Pancreas (tissue), 10 donors: ENCODE data around the gene DLG1. TPM values are rescaled to one million over a fixed set of nuclear protein-coding genes. Genes with fewer than 3 reads are reported as not detected.

Experiments used
- ATAC-seq, 4 donors: fragments of 200-7000 bp; cut with Tn5 transposase; one replicate each; pipeline versions ENCODE4 v1.8.0 to v1.9.1; 2020; ENCODE audit warnings: mild to moderate bottlenecking in 4 of 4, moderate library complexity in 4 of 4
- DNase-seq, 6 donors: peaks; one replicate each; pipeline ENCODE4 v3.0.0-alpha.2; 2020
- FAIRE-seq: peaks from 2 replicates; lab custom pipeline; 2012; peaks lifted over from hg19 to GRCh38; lab: Jason Lieb, UNC
- H3K27ac ChIP-seq, 4 donors: fragments of 200-600 bp; sonication (generic); 1 replicate in 3 of 4; 2 replicates in 1 of 4; pipeline versions ENCODE4 v1.5.0 to v1.8.0; 2020
- H3K27me3 ChIP-seq, 4 donors: fragments of 200-600 bp; one replicate each; pipeline ENCODE4 v1.8.0; 2021
- H3K36me3 ChIP-seq, 3 donors: fragments of 200-600 bp; sonication (generic) in 1 of 3; one replicate each; pipeline versions ENCODE4 v1.5.0 to v1.8.0; 2020 to 2021
- H3K4me1 ChIP-seq, 3 donors: fragments of 200-600 bp; one replicate each; pipeline ENCODE4 v1.8.0; 2021
- H3K4me3 ChIP-seq, 4 donors: fragments of 200-600 bp; sonication (generic) in 2 of 4; one replicate each; pipeline versions ENCODE4 v1.5.0 to v1.8.0; 2020 to 2021
- H3K9me3 ChIP-seq, 4 donors: fragments of 200-600 bp; one replicate each; pipeline ENCODE4 v1.8.0; 2021
- WGBS, 2 donors: extraction: QIAGEN DNeasy Blood & Tissue Kit; methylation state at CpG; one replicate each; pipeline ENCODE4 v1.1.7; 2013; 5-methylcytosine and 5-hydroxymethylcytosine counted together
- intact Hi-C, 3 donors: fragments of 100-400 bp; cut with DNase I; formaldehyde crosslinking; loops; one replicate each; pipeline versions ENCODE4 v1.11.1 to v1.14.2; 2022
- polyA plus RNA-seq, 2 donors: library from polyadenylated mRNA; stranded (reverse); fragments of 200-250 nt; gene quantifications; one replicate each; pipeline ENCODE4 v1.2.3, GENCODE V29; 2013
- total RNA-seq, 6 donors: library from RNA; stranded (reverse); fragmentation: NEBNext Ultra II Directional in 4 of 6; extraction: Animal tissue kit (Norgen Biotek cat#: 25700) in 4 of 6; gene quantifications; one replicate each; pipeline versions ENCODE4 v1.2.1 to v1.2.4, GENCODE V29; 2021 to 2023
- TF ChIP-seq, protein P1 (sequence below), 4 donors: fragments of 200-600 bp; sonication (generic) in 3 of 4; IDR thresholded peaks; one replicate each; pipeline versions ENCODE4 v1.5.0 to v1.8.0; 2021; ENCODE audit warnings: antibody characterized with exemption in 4 of 4
- donor health status: healthy with polysubstance abuse.
- donor health status: DM: no; HTN: no; CAD: no; lungs with moderate emphysema.
- donor health status: DM: no; HTN: no; CAD: no.
- donor health status: control.
- donor health status: control.
- donor health status: Bipolar disorder and iron deficiency.
- donor health status: DM: yes; HTN: yes; CAD: no.
- donor health status: DM: no; HTN: no; CAD: no.
- donor health status: DM: no; HTN: no; CAD: no.
- donor health status: DM: yes; HTN: yes; CAD: no.

Gene DLG1
- total and polyA plus RNA-seq, 8 donors, result 15.9 to 47.9 (median 28.6) TPM

DNA sequence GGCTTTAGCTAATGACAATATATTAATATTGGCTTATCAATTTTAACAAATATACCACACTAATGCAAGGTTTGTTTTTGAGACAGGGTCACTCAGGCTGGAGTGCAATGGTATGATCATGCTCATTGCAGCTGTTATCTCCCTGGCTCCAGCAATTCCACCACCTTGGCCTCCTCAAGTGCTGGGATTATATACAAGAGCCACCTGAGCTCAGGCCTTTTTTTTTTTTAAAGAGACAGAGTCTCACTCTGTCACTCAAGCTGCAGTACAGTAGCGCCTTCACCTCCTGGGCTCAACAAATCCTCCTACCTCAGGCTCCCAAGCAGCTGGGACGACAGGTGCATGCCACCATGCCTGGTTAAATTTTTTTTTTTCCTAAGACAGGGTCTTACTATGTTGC lies 11.7 kb downstream of the DLG1 start:
- H3K36me3 ChIP-seq, result peaks cover 0 to 20% (median 0%) of the 10 kb centered on the region in 3 donors
- no peaks in the 10 kb centered on the region for H3K27me3 ChIP-seq
- intact Hi-C loops, result no loop called here
- no peaks in the 10 kb centered on the region for H3K4me1 ChIP-seq
- ATAC-seq (no peak), FAIRE-seq (no peak), DNase-seq (no peak)
- TF ChIP-seq, protein P1, sequence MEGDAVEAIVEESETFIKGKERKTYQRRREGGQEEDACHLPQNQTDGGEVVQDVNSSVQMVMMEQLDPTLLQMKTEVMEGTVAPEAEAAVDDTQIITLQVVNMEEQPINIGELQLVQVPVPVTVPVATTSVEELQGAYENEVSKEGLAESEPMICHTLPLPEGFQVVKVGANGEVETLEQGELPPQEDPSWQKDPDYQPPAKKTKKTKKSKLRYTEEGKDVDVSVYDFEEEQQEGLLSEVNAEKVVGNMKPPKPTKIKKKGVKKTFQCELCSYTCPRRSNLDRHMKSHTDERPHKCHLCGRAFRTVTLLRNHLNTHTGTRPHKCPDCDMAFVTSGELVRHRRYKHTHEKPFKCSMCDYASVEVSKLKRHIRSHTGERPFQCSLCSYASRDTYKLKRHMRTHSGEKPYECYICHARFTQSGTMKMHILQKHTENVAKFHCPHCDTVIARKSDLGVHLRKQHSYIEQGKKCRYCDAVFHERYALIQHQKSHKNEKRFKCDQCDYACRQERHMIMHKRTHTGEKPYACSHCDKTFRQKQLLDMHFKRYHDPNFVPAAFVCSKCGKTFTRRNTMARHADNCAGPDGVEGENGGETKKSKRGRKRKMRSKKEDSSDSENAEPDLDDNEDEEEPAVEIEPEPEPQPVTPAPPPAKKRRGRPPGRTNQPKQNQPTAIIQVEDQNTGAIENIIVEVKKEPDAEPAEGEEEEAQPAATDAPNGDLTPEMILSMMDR (IDR thresholded peaks at IDR 0.05), result no peak
- H3K4me3 ChIP-seq, result no peak overlapping the region
- no peaks in the 10 kb centered on the region for H3K9me3 ChIP-seq
- WGBS, 2 donors, result 96% methylated on average over 2 of the region's 2 CpGs
- H3K27ac ChIP-seq, result no peak overlapping the region

DNA sequence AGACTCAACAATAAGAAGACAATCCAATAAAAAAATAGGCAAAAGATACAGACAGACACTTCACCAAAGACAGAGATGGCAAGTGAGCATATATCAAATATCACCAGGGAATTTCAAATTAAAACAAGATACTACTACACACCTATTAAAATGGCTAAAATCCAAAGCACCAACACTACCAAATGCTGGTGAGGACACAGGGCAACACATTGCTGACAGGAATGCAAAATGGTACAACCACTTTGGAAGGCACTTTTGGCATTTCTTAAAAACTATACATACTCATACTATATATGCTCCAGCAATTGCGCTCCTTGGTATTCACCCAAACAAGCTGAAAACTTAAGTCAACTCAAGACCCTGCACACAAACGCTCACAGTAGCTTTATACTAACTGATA lies 12.9 kb downstream of the DLG1 start:
- WGBS, 2 donors, result 93 to 95% methylated on average over 2 of the region's 2 CpGs
- ATAC-seq (no peak), FAIRE-seq (no peak)

DNA sequence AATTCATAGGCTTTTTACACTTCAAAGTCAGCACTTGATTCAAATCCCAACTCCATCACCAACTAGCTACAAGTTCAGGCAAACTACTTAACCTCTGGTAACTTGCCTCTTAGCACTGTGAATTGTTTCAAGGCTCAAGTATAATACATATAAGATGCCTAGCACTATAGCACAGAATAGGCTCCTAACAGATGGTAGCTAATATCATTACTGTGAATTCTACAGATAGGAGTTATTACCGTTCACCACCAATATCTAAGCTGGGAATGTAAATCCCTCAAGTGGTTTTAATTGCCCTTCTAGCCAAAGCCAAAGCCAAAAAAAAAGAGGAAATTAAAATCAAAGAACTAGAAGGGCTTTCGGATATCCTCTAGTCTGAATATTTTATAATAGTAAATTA lies 15.4 kb downstream of the DLG1 start:
- Histone ChIP-seq H3K27me3 (no peaks in the 10 kb centered on the region), H3K36me3 (peaks cover 0 to 29% (median 0%) of the 10 kb centered on the region in 3 donors), H3K27ac (no peak overlapping the region), H3K4me3 (no peak overlapping the region), H3K9me3 (no peaks in the 10 kb centered on the region), H3K4me1 (no peaks in the 10 kb centered on the region)
- ATAC-seq (no peak), FAIRE-seq (no peak), DNase-seq (no peak)
- WGBS, 2 donors, result 95% methylated on average over 2 of the region's 2 CpGs
- intact Hi-C loops, result no loop called here
- TF ChIP-seq, protein P1 (IDR thresholded peaks at IDR 0.05), result no peak

More for the DNA sequence above, 12.9 kb downstream of the DLG1 start:
- no peak overlapping the region for H3K4me3 ChIP-seq
- DNase-seq, result no peak
- H3K9me3 ChIP-seq, result no peaks in the 10 kb centered on the region
- peaks cover 0 to 25% (median 0%) of the 10 kb centered on the region in 3 donors for H3K36me3 ChIP-seq
- no peak overlapping the region for H3K27ac ChIP-seq
- no peaks in the 10 kb centered on the region for H3K27me3 ChIP-seq
- intact Hi-C loops, result no loop called here
- no peaks in the 10 kb centered on the region for H3K4me1 ChIP-seq
- TF ChIP-seq, protein P1 (IDR thresholded peaks at IDR 0.05), result no peak

DNA sequence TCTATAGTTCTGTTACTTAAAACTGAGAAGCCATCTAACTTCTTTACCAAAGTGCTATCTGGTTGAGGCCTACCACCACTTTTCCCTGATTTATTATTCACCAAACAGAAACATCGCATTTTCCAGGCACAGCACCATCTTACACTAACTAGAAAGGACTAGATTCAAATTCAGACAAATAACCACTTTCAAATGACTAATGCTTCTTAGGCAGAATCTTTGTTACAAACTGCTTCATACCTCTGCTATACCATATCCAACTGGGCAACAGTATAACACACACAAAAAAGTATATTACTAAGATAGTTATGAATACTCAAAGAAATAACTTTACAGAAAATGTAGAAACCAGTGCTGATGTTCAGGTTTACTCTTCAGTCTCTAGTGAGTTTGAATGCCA lies 16.6 kb downstream of the DLG1 start:
- FAIRE-seq, result no peak
- Histone ChIP-seq H3K4me3 (no peak overlapping the region), H3K4me1 (no peaks in the 10 kb centered on the region), H3K27me3 (no peaks in the 10 kb centered on the region), H3K9me3 (no peaks in the 10 kb centered on the region), H3K36me3 (peaks cover 0 to 23% (median 0%) of the 10 kb centered on the region in 3 donors), H3K27ac (no peak overlapping the region)
- TF ChIP-seq, protein P1 (IDR thresholded peaks at IDR 0.05), result no peak
- 98 to 100% methylated on average over 1 of the region's 1 CpG for WGBS, 2 donors
- no peak for ATAC-seq
- no peak for DNase-seq
- intact Hi-C loops, result no loop called here

DNA sequence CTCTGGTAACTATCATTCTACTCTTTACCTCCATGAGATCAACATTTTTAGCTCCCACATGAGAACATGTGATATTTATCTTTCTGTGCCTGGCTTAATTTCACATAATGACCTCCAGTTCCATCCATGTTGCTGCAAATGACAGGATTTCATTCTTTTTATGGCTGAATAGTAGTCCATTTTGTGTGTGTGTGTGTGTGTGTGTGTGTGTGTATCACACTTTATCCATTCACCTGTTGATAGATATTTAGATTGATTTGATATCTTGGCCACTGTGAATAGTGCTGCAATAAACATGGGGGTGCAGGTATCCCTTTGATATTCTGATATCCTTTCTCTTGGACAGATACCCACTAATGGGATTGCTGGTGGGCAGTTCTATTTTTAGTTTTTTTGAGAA lies 18.3 kb downstream of the DLG1 start:
- DNase-seq (no peak), FAIRE-seq (no peak), ATAC-seq (no peak)
- TF ChIP-seq, protein P1 (IDR thresholded peaks at IDR 0.05), result no peak
- H3K4me1 ChIP-seq, result no peaks in the 10 kb centered on the region
- no peak overlapping the region for H3K27ac ChIP-seq
- H3K36me3 ChIP-seq, result peaks cover 0 to 23% (median 0%) of the 10 kb centered on the region in 3 donors
- H3K4me3 ChIP-seq, result no peak overlapping the region
- no peaks in the 10 kb centered on the region for H3K27me3 ChIP-seq
- H3K9me3 ChIP-seq, result no peaks in the 10 kb centered on the region
- intact Hi-C loops, result no loop called here
